ENCODE measurements around the gene ZNF587B. TPM values are rescaled to one million over a fixed set of nuclear protein-coding genes. Genes with fewer than 3 reads are reported as not detected.
A peak's percentile ranks its signal among the peaks of the same experiment; 100 is the strongest.
"Not testable (repeated sequence)": the region's sequence is repeated elsewhere in the genome, so short reads cannot be mapped to it uniquely, and the experiment has no call there.

The ZNF587B gene
- total RNA-seq, 1 donor: 10.0 TPM

DNA sequence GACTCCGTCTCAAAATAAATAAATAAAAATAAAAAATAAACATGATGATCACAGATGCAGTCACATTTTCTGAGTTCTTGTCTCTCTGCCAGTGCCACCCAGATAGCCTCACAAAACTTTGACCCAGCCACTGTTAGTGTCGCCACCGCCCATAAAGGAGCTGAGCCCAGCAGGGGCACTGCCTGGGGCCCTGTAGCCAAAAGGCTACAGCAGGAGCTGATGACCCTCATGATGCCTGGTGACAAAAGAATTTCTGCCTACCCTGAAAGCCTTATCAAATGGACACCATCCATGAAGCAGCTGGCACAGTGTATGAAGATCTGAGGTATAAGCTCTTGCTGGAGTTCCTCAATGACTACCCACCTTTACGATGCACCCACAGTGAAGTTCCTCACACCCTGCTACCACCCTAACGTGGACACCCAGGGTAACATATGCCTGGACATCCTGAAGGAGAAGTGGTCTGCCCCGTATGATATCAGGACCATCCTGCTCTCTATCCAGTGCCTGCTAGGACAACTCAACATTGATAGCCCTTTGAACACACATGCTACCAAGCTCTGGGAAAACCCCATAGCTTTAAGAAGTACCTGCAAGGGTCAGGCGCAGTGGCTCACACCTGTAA, 37.9 kb downstream of the ZNF587B start:
- no peak for DNase-seq (ENCODE audit: low read depth in 2 of 3, low spot score in 2 of 3)

DNA sequence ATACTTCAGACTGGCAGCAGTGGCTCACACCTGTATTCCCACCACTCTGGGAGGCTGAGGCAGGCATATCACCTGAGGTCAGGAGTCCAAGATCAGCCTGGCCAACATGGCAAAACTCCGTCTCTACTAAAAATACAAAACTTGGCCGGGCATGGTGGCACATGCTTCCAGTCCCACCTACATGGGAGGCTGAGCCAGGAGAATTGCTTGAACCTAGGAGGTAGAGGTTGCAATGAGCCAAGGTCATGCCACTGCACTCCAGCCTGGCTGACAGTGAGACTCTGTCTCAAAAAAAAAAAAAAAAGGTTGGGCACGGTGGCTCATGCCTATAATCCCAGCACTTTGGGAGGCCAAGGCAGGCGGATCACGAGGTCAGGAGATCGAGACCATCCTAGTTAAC, 39.6 kb downstream of the ZNF587B start:
- DNase-seq (ENCODE audit: low read depth in 2 of 3, low spot score in 2 of 3): not testable (repeated sequence)

DNA sequence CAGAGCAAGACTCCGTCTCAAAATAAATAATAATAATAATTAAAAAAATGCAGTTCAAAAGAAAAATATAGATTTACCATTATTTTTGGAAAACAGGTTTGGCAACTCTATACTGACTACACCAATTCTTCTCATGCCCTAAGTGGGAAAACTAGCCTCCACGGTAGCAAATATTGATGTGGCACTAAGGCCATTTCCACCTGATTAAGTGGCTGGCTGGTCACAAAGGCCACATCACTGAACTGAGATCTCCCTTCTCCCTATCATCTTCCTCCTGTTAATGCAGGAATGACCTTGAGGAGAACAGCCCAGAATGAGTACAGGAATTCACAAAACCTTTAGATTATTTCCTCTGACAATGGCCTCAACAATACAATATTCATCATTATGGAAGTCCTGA, 40.1 kb downstream of the ZNF587B start:
- DNase-seq (ENCODE audit: low read depth in 2 of 3, low spot score in 2 of 3): no peak

DNA sequence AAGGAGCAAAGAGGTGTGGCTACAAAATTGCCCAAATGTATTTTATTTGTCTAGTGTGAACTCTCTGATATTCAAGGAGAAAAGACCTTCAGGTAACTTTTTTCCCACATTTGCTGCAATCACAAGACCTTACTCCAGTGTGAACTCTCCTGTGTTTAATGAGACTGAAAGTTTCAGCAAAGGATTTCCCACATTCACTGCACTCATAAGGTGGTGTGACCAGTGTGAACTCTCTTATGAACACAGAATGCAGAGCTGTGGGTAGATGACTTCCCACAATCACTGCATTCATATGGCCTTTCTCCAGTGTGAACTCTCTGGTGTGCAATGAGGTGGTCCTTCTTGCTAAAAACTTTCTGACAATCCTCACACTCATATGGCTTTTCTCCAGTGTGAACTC, 42.4 kb downstream of the ZNF587B start:
- no peak for DNase-seq (ENCODE audit: low read depth in 2 of 3, low spot score in 2 of 3)

DNA sequence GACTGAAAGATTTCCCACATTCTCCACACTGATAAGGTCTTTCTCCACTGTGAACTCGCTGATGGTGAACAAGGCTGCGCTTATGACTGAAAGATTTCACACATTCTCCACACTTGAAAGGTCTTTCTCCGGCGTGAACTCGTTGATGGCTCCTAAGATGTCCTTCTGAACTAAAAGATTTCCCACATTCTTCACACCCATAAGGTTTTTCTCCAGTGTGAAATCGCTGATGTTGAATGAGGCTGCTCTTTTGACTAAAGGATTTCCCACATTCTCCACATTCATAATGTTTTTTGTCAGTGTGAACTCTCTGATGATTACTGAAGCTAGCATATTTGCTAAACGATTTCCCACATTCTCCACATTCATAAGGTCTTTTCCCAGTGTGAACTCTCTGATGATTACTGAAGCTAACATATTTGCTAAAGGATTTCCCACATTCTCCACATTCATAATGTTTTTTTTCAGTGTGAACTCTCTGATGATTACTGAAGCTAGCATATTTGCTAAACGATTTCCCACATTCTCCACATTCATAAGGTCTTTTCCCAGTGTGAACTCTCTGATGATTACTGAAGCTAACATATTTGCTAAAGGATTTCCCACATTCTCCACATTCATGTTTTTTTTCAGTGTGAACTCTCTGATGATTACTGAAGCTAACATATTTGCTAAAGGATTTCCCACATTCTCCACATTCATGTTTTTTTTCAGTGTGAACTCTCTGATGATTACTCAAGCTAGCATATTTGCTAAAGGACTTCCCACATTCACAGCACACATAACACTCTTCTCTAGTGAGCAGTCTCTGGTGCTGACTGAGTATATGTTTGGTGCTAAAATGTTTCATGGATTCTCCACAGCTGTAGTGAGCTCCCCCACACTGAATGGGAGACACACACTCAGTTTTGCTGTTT, 44.0 kb downstream of the ZNF587B start:
- DNase-seq (ENCODE audit: low read depth in 2 of 3, low spot score in 2 of 3): peak in 1 of 3 donors; percentile 34

DNA sequence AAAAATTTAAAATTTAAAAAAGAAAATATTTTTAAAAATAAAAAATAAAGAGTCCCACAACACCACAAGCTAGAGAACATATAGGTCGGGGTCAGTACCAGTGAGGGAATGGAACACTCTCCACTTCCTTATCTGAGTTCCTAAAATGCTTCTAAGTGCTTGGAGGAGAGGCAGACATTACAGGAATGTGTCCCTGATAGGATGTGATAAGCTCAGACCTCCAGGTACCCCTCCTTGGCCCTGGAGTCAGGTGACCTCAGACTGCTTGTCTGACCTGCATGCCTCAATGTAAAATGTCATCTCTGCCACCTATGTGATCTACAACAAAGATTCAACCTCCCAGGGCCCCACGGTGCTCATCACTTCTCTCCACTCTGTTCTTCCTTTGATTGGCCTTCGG, 55.9 kb downstream of the ZNF587B start:
- DNase-seq (ENCODE audit: low read depth in 2 of 3, low spot score in 2 of 3): no peak

DNA sequence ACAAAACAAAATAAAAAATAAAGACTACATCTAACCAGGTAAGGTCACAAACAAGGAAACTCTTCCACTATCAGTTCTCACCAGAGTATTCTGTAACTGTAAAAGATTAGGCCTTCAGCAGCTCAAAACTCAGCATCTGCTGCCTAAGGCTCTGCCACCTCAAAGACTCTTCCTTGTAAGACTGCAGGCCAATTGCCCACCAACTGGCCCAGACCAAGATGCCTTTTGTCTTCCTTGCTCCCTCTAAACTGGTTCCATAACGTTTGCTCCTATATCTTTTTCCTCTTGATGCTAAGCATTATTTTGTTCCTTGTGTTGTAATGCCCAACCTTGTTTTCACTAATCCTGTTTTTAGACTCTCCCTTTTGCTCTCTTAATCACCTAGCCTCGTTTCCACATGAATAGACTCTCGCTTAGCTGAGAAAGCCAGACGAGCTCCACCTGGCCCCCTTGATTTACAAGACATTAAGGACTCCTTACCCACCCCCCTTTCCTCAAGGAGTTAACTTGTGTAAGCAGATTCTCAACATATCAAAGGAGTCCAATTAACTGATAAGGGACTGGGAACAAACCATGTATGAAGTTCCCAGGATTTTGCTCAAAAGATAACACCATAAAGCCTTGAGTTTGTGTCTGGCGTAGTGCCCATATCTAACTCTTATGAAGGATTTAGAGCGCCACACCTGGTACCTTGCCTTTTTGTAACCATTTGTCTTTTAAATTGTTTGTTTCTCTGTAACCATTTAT, 57.3 kb downstream of the ZNF587B start:
- DNase-seq (ENCODE audit: low read depth in 2 of 3, low spot score in 2 of 3): no peak

DNA sequence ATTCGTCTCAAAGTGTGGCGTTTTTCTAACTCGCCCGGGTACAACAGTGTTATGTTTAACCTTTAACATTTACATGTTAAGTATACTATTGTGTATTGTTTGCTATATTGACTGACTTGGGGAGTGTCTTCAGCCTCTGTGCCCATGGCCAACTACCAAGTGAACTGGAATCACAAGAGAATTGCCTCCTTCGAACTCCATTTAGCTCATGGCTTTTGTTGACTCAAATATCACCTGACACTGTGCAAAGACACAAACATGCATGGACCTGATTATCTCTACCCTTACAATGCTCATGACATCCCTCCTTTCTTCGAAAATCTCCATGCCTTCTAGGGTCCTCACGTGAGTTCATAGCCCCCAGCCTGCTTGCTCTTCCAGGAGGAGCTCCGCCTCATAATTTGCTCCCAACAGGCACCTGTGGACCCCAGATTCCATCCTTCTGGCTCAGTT, 58.0 kb downstream of the ZNF587B start:
- no peak for DNase-seq (ENCODE audit: low read depth in 2 of 3, low spot score in 2 of 3)

DNA sequence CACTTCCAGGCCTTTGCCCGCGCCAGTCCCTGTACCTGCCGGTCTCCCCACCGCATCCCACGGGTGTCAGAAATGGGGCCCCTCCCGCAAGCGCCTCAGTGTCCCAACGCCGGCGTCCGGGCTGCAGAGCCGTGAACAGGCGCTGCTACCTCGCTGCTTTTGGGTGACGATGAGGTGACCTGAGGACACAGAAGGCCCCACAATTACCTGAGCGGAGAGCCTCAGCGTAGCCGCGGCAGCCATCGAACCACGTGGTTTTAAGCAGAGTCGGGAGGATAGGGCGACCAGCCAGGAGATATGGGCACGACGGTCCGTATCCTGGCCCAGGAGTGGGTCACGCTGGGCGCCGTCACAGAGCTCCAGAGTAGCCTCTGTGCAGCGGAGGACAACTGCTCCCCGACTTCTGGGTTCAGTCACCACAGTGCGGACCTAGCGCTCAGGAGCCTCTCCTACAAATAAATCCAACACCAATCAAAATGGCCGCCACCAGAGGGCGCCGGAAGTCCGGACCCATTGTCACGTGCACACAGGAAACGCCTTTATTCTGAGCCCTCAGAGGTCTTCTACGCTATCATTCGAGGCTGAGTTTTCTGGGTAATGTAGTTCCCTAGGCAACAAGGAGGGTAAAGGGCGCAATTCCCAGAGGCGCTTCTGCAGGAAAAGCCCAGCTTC, 58.6 kb downstream of the ZNF587B start, which contains the start of gene ZNF814:
TSS of gene ZNF814 (minus strand) at position 478 of the 672 bp plus-strand sequence. CDS start at position 243, 235 bp downstream.
- DNase-seq (ENCODE audit: low read depth in 2 of 3, low spot score in 2 of 3): peak; percentile 39 to 93 (median 75)

DNA sequence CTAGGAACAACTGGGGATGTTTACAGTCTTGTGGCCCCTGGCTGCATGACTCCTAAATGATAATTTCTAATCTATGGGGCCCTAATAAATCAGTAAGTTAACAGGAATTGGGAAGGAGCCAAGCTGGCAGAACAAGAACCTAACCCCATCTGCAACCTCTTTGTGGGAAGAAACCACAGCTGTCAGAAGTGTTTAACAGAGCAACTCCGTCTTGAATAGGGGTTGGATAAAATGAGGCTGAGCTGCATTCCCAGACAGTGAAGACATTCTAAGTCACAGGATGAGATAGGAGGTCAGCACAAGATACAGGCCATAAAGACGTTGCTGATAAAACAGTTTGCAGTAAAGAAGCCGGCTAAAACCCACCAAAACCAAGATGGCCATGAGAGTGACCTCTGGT, 60.6 kb downstream of the ZNF587B start:
- DNase-seq (ENCODE audit: low read depth in 2 of 3, low spot score in 2 of 3): not testable (repeated sequence)

Other genes with a start within 250 kb of the ZNF587B start
- 24.2 TPM for gene ZIK1, start 246.2 kb upstream of the ZNF587B start, total RNA-seq
- gene ZNF530, start 230.4 kb upstream of the ZNF587B start, total RNA-seq: 5.1 TPM
- gene ZNF134, start 216.1 kb upstream of the ZNF587B start, total RNA-seq: 48.2 TPM
- 14.5 TPM for gene ZNF211, start 197.1 kb upstream of the ZNF587B start, total RNA-seq
- gene ZSCAN4, start 161.4 kb upstream of the ZNF587B start, total RNA-seq: not detected
- gene ZNF551, start 148.3 kb upstream of the ZNF587B start, total RNA-seq: 22.6 TPM
- 15.1 TPM for gene ZNF154, start 121.1 kb upstream of the ZNF587B start, total RNA-seq
- gene ZNF671, start 102.7 kb upstream of the ZNF587B start, total RNA-seq: 19.7 TPM
- 33.7 TPM for gene ZNF776, start 83.5 kb upstream of the ZNF587B start, total RNA-seq
- gene ZNF586, start 60.6 kb upstream of the ZNF587B start, total RNA-seq: 32.6 TPM
- gene ZNF552, start 15.4 kb upstream of the ZNF587B start, total RNA-seq: 8.9 TPM
- gene ZNF587, start 19.6 kb downstream of the ZNF587B start, total RNA-seq: 23.4 TPM
- gene ZNF814, start 58.7 kb downstream of the ZNF587B start, total RNA-seq: 26.7 TPM
- gene ZNF417, start 86.3 kb downstream of the ZNF587B start, total RNA-seq: 10.8 TPM
- gene ZNF418, start 105.1 kb downstream of the ZNF587B start, total RNA-seq: 10.0 TPM
- gene ZNF256, start 117.4 kb downstream of the ZNF587B start, total RNA-seq: 9.2 TPM
- not detected for gene C19orf18, start 144.2 kb downstream of the ZNF587B start, total RNA-seq
- gene ZNF606, start 172.5 kb downstream of the ZNF587B start, total RNA-seq: 25.9 TPM
- 0.81 TPM for gene ZSCAN1, start 203.7 kb downstream of the ZNF587B start, total RNA-seq
- 14.8 TPM for gene ZNF135, start 229.0 kb downstream of the ZNF587B start, total RNA-seq

All from hematopoietic multipotent progenitor cell (in vitro differentiated cells).